Measurements from ENCODE around the gene NRAS. TPM values are rescaled to one million over a fixed set of nuclear protein-coding genes. Genes with fewer than 3 reads are reported as not detected.

Gene NRAS
- total RNA-seq, result 58.9 and 125 TPM in 2 replicates

GRCh38 chr1:114716304-114717170, at the start of gene NRAS:
Gene NRAS, minus strand, starts transcription at chr1:114716771. Its CDS starts 611 bp downstream, at chr1:114716160.

GRCh38 chr1:114757455-114758255, 41.1 kb upstream of the NRAS start, which contains the start of gene CSDE1:
Gene CSDE1, minus strand, starts transcription at chr1:114757984. Its CDS starts 18,094 bp downstream, at chr1:114739890.

DNA sequence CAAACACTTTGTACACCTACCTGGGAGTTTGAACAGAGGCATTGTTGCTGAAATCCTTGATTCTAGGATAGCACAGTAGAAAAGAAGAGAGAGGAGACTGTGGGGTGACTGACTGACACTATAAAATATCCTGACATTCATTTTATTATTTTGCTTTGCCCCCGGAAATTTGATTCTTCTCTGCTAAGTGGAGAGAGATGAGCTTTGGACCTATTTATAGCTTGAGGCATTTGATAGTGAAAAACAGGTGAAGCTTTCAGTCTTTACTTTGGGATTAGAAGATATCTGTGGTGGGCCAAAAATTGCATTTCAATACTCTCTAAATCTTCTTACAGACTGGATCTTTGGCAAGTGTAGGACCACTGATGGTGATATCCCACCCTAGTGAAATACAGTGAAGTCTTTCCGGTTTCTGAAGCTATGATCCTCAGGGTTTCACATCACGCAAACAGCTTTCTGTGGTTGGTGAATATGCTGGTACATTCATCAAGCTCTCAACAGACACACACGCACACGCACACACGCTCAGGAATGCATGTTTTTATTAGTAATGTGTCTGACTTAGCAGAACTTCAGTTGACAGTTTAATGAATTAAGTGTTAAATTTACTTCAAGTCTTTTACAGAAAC, 21.0 kb downstream of the NRAS start, which contains the start of gene AMPD1:
AMPD1 (minus strand) TSS at position 117 of the 629 bp plus-strand sequence; CDS start at position 42, 75 bp downstream.

GRCh38 chr1:114669562-114670082, 46.9 kb downstream of the NRAS start, which contains the start of gene DENND2C:
Gene DENND2C, minus strand, starts transcription at chr1:114670049. Its CDS starts 44,065 bp downstream, at chr1:114625984.

Small RNAs within 50 kb of the gene (small RNA-seq; reads per million reads assigned to genes)
- gene RN7SL432P (ENCODE audit: low replicate concordance) (not detected), gene RNY1P13 (ENCODE audit: low replicate concordance) (0.10 reads per million)

Other genes starting within 250 kb of the NRAS start
- 29.5 and 40.7 TPM in 2 replicates for gene TRIM33, start 205.6 kb downstream of the NRAS start, total RNA-seq
- gene BCAS2, start 135.2 kb downstream of the NRAS start, total RNA-seq, result 43.2 and 45.1 TPM in 2 replicates
- gene DENND2C, start 46.7 kb downstream of the NRAS start, total RNA-seq, result 0.44 and 1.7 TPM in 2 replicates
- gene AMPD1, start 21.2 kb downstream of the NRAS start, total RNA-seq, result not detected in 2 replicates
- 442 and 685 TPM in 2 replicates for gene CSDE1, start 41.2 kb upstream of the NRAS start, total RNA-seq
- gene SIKE1, start 63.9 kb upstream of the NRAS start, total RNA-seq, result 29.1 and 35.1 TPM in 2 replicates
- not detected in 2 replicates for gene SYCP1, start 138.1 kb upstream of the NRAS start, total RNA-seq